Measurements from ENCODE around the gene GHITM. TPM values are rescaled to one million over a fixed set of nuclear protein-coding genes. Genes with fewer than 3 reads are reported as not detected.

Gene GHITM
- total and polyA plus RNA-seq, 2 donors (not counting 1 experiment from before 2014, with no cell fraction given), result 40.5 to 75.1 TPM

DNA sequence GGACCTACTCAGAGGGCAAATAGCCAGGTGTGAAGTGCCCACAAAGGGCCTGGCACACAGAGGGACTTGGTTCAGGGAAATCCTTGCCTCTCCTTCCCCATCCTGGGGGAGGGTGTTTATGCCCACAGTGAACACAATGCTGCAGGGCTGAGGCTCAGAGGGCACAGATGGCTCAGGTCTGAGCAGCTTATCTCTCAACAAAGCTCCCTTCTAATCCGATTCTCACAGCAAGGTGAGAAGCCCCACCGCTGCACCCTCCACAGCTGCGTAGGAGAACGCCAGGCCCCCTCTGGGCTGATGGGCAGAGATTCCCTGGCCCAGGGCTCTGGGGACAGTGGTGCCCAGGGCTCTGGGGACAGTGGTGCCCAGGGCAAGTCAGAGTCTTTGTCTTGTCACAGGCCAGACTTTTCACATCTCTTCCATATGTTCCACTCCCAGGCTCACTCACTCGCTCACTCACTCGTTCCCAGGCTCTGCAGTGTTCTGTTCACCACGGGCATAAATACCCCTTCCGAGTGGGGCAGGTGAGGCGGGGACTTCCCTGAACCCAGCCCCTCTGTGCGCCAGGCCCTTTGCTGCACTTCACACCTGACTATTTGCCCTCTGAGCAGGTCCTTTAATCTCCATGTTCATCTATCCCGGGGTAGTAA is 46.3 kb downstream of the GHITM start:
- WGBS (ENCODE audit: insufficient coverage), result 81% methylated on average over 10 of the region's 11 CpGs
- Histone ChIP-seq H4K20me1 (ENCODE audit: control insufficient read depth, insufficient read depth, low read length, poor library complexity, severe bottlenecking) (no peaks in the 10 kb centered on the region), H3K27me3 (replicated peaks in 1 of 4; ENCODE audit: control extremely low read depth in 1 of 4, control insufficient read depth in 3 of 4, insufficient read depth in 4 of 4, low read length in 3 of 4) (peaks cover 0 to 10% (median 2%) of the 10 kb centered on the region in 4 experiments), H3K27ac (ENCODE audit: low read length in 2 of 2) (no peak overlapping the region), H3K9ac (ENCODE audit: low read length) (no peak overlapping the region), H3K4me1 (ENCODE audit: control insufficient read depth in 2 of 2, insufficient read depth in 2 of 2, low read length in 2 of 2) (no peaks in the 10 kb centered on the region), H3K4me3 (ENCODE audit: control extremely low read depth in 1 of 5, extremely low read depth in 1 of 5, insufficient read depth in 1 of 5, low read depth in 2 of 5, low read length in 4 of 5) (no peak overlapping the region), H3K9me3 (ENCODE audit: control extremely low read depth in 1 of 3, control insufficient read depth in 2 of 3, insufficient read depth in 1 of 3, low read length in 2 of 3) (peaks cover 0 to 12% (median 0%) of the 10 kb centered on the region in 3 donors), H3K4me2 (replicated peaks; ENCODE audit: low read depth, low read length, poor library complexity, severe bottlenecking) (no peak overlapping the region), H2AFZ (ENCODE audit: insufficient read depth, low read depth, low read length, poor library complexity, severe bottlenecking) (no peak overlapping the region), H3K79me2 (ENCODE audit: control insufficient read depth, insufficient read depth, low read length) (no peaks in the 10 kb centered on the region), H3K36me3 (replicated peaks in 1 of 2; ENCODE audit: control extremely low read depth in 1 of 2, control insufficient read depth in 1 of 2, extremely low read depth in 1 of 2, insufficient read depth in 2 of 2, low read length in 1 of 2) (no peaks in the 10 kb centered on the region)
- intact Hi-C loops (cut with micrococcal nuclease), result no loop called here
- TF ChIP-seq, protein P1, sequence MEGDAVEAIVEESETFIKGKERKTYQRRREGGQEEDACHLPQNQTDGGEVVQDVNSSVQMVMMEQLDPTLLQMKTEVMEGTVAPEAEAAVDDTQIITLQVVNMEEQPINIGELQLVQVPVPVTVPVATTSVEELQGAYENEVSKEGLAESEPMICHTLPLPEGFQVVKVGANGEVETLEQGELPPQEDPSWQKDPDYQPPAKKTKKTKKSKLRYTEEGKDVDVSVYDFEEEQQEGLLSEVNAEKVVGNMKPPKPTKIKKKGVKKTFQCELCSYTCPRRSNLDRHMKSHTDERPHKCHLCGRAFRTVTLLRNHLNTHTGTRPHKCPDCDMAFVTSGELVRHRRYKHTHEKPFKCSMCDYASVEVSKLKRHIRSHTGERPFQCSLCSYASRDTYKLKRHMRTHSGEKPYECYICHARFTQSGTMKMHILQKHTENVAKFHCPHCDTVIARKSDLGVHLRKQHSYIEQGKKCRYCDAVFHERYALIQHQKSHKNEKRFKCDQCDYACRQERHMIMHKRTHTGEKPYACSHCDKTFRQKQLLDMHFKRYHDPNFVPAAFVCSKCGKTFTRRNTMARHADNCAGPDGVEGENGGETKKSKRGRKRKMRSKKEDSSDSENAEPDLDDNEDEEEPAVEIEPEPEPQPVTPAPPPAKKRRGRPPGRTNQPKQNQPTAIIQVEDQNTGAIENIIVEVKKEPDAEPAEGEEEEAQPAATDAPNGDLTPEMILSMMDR (IDR thresholded peaks at IDR 0.05), result no peak
- TF ChIP-seq EZH2 (IDR thresholded peaks at IDR 0.05; ENCODE audit: borderline replicate concordance, insufficient read depth, low read depth, low read length, poor library complexity, severe bottlenecking), result no peak
- H3K9me3 Mint-ChIP-seq (ENCODE audit: insufficient read depth), result no peaks in the 10 kb centered on the region
- no peak overlapping the region for H3K27ac Mint-ChIP-seq
- CTCF ChIA-PET, result interaction anchor here (0.5 to 1.6 kb wide), 2 partner anchors 8 to 17 kb away, joined by 3 read pairs; partner anchors contain the start of gene CDHR1
- H3K4me1 Mint-ChIP-seq, result no peaks in the 10 kb centered on the region
- no peak overlapping the region for H3K4me3 Mint-ChIP-seq
- no peak for ATAC-seq (ENCODE audit: low read depth)
- POLR2A ChIA-PET, result interaction anchor here (0.6 kb wide), 1 partner anchor 78 kb away, joined by 3 read pairs; no protein-coding TSS in a partner anchor
- no peak for DNase-seq
- peaks cover 8% of the 10 kb centered on the region for H3K27me3 Mint-ChIP-seq

DNA sequence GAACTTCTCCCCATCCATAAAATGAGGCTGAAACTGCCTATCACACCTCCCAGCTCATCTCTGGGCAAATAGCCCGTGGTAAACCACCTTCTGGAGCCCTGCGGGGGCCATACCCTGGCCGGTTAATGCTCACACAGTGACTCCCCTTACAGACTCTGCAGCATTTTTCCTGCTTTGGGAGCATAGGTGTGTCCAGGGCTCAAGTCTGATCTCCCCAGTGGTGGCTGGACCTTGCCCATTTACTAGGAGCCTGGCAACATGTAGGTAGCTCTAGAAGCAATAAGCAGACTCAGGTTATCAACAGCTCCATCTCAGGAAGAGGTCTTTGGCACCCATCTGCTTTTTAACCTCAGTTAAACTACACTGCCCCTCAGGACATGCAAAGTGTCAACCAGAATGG is 49.5 kb downstream of the GHITM start:
- Mint-ChIP-seq H3K27me3 (peaks cover 22% of the 10 kb centered on the region), H3K4me3 (no peak overlapping the region), H3K9me3 (ENCODE audit: insufficient read depth) (no peaks in the 10 kb centered on the region), H3K27ac (no peak overlapping the region), H3K4me1 (no peaks in the 10 kb centered on the region)
- intact Hi-C loops (cut with micrococcal nuclease), result no loop called here
- no peak overlapping the region for H3K27ac ChIP-seq (ENCODE audit: low read length in 2 of 2)
- H4K20me1 ChIP-seq (ENCODE audit: control insufficient read depth, insufficient read depth, low read length, poor library complexity, severe bottlenecking), result no peaks in the 10 kb centered on the region
- TF ChIP-seq, protein P1 (IDR thresholded peaks at IDR 0.05), result no peak
- TF ChIP-seq EZH2 (IDR thresholded peaks at IDR 0.05; ENCODE audit: borderline replicate concordance, insufficient read depth, low read depth, low read length, poor library complexity, severe bottlenecking), result no peak
- DNase-seq, result no peak
- H3K79me2 ChIP-seq (ENCODE audit: control insufficient read depth, insufficient read depth, low read length), result no peaks in the 10 kb centered on the region
- H3K9me3 ChIP-seq (ENCODE audit: control extremely low read depth in 1 of 3, control insufficient read depth in 2 of 3, insufficient read depth in 1 of 3, low read length in 2 of 3), result no peaks in the 10 kb centered on the region
- ChIA-PET CTCF (interaction anchor here (0.9 kb wide), 2 partner anchors 12 to 41 kb away, joined by 3 to 4 read pairs; no protein-coding TSS in a partner anchor), POLR2A (interaction anchor here (0.6 kb wide), 1 partner anchor 182 kb away, joined by 6 read pairs; no protein-coding TSS in a partner anchor)
- H3K9ac ChIP-seq (ENCODE audit: low read length), result no peak overlapping the region
- peaks cover 0 to under 1% of the 10 kb centered on the region in 2 donors for H3K4me1 ChIP-seq (ENCODE audit: control insufficient read depth in 2 of 2, insufficient read depth in 2 of 2, low read length in 2 of 2)
- no peak overlapping the region for H2AFZ ChIP-seq (ENCODE audit: insufficient read depth, low read depth, low read length, poor library complexity, severe bottlenecking)
- H3K27me3 ChIP-seq (replicated peaks in 1 of 4; ENCODE audit: control extremely low read depth in 1 of 4, control insufficient read depth in 3 of 4, insufficient read depth in 4 of 4, low read length in 3 of 4), result peaks cover 0 to 20% (median 8%) of the 10 kb centered on the region in 4 experiments
- WGBS (ENCODE audit: insufficient coverage), result 72% methylated on average over 3 of the region's 3 CpGs
- H3K4me3 ChIP-seq (ENCODE audit: control extremely low read depth in 1 of 5, extremely low read depth in 1 of 5, insufficient read depth in 1 of 5, low read depth in 2 of 5, low read length in 4 of 5), result no peak overlapping the region
- no peak overlapping the region for H3K4me2 ChIP-seq (replicated peaks; ENCODE audit: low read depth, low read length, poor library complexity, severe bottlenecking)
- H3K36me3 ChIP-seq (replicated peaks in 1 of 2; ENCODE audit: control extremely low read depth in 1 of 2, control insufficient read depth in 1 of 2, extremely low read depth in 1 of 2, insufficient read depth in 2 of 2, low read length in 1 of 2), result no peaks in the 10 kb centered on the region
- no peak for ATAC-seq (ENCODE audit: low read depth)
